Heart right ventricle (tissue), 16 donors: Measurements from ENCODE around the gene MMP25. TPM values are rescaled to one million over a fixed set of nuclear protein-coding genes. Genes with fewer than 3 reads are reported as not detected.

Experiments
- ATAC-seq, 8 donors: fragments of 200-7000 bp; cut with Tn5 transposase; one replicate each; pipeline ENCODE4 v1.9.1; 2020; ENCODE audit warnings: mild to moderate bottlenecking in 8 of 8, moderate library complexity in 8 of 8, moderate number of reproducible peaks in 1 of 8
- DNase-seq, 2 donors: peaks; one replicate each; pipeline ENCODE4 v3.0.0-alpha.2; 2020
- H3K27ac ChIP-seq, 10 donors: fragments of 200-600 bp; sonication (generic) in 2 of 10; one replicate each; pipeline versions ENCODE4 v1.5.0 to v1.8.0; 2020 to 2022; ENCODE audit warnings: mild to moderate bottlenecking in 3 of 10
- H3K27me3 ChIP-seq, 7 donors: fragments of 200-600 bp; one replicate each; pipeline ENCODE4 v1.8.0; 2021 to 2022; ENCODE audit warnings: mild to moderate bottlenecking in 2 of 7
- H3K36me3 ChIP-seq, 9 donors: fragments of 200-600 bp; sonication (generic) in 1 of 9; one replicate each; pipeline versions ENCODE4 v1.5.0 to v1.8.0; 2020 to 2022; ENCODE audit warnings: mild to moderate bottlenecking in 2 of 9
- H3K4me1 ChIP-seq, 9 donors: fragments of 200-600 bp; sonication (generic) in 1 of 9; one replicate each; pipeline versions ENCODE4 v1.5.0 to v1.8.0; 2020 to 2022; ENCODE audit warnings: mild to moderate bottlenecking in 4 of 9
- H3K4me3 ChIP-seq, 10 donors: fragments of 200-600 bp; sonication (generic) in 2 of 10; one replicate each; pipeline versions ENCODE4 v1.5.0 to v1.8.0; 2020 to 2022; ENCODE audit warnings: mild to moderate bottlenecking in 7 of 10, moderate library complexity in 2 of 10
- H3K9me3 ChIP-seq, 11 donors: fragments of 200-600 bp in 10 of 11; sonication (generic) in 2 of 11; one replicate each; pipeline versions ENCODE4 v1.5.0 to v1.8.0; 2013 to 2022; ENCODE audit warnings: mild to moderate bottlenecking in 2 of 11, control low read depth in 1 of 11, moderate library complexity in 1 of 11
- CTCF ChIP-seq, 9 donors: fragments of 200-600 bp; sonication (generic) in 2 of 9; IDR thresholded peaks; one replicate each; pipeline versions ENCODE4 v1.5.0 to v1.8.0; 2021 to 2022; ENCODE audit warnings: antibody characterized with exemption in 9 of 9, mild to moderate bottlenecking in 5 of 9, moderate library complexity in 1 of 9
- WGBS, 2 donors: extraction: QIAGEN DNeasy Blood & Tissue Kit; methylation state at CpG; one replicate each; pipeline ENCODE4 v1.1.7; 2013; ENCODE audit warnings: inconsistent platforms in 1 of 2; 5-methylcytosine and 5-hydroxymethylcytosine counted together
- intact Hi-C, 10 donors: fragments of 100-400 bp; cut with DNase I; formaldehyde crosslinking; loops; one replicate each; pipeline versions ENCODE4 v1.11.1 to v1.14.2; 2022
- polyA plus RNA-seq, 2 donors: library from polyadenylated mRNA; stranded (reverse); fragments of 200-250 nt; gene quantifications; one replicate each; pipeline ENCODE4 v1.2.3, GENCODE V29; 2013
- total RNA-seq, 10 donors: library from RNA; stranded (reverse); fragmentation: NEBNext Ultra II Directional in 3 of 10; extraction: Animal tissue kit (Norgen Biotek cat#: 25700) in 3 of 10; gene quantifications; one replicate each; pipeline versions ENCODE4 v1.2.1 to v1.2.4, GENCODE V29; 2021 to 2023
- donor health status: Arrhythmogenic right ventricular cardiomyopathy.
- donor health status: ischemic (EF 13 %, LVEDD 7.1; RV severe dilation, severe dysfunction).
- donor health status: healthy with polysubstance abuse.
- donor health status: DM: no; HTN: yes; CAD: no.
- donor health status: DM: no; HTN: no; CAD: no.
- donor health status: ischemic (EF 25% LVEDD 6.9; RV normal size, moderate dysfunction).
- donor health status: ischemic (EF 25% LVEDD 5.7; RV mildly dilated, moderate dysfunction).
- donor health status: healthy.
- donor health status: DM: yes; HTN: yes; CAD: no.
- donor health status: Ischemic cardiomyopathy.
- donor health status: ischemic (EF 35%, LVEDD 5.7; RV mildly dilated, moderate dysfunction).
- donor health status: nonischemic (EF 11% LVEDD 7.7; RV severe dilation, severe dysfunction).
- donor health status: DM: yes; HTN: yes; CAD: no.
- donor health status: PGD.
- donor health status: ischemic (EF 29% LVEDD 5.4; RV normal size, mild dysfunction).
- donor health status: nonischemic (EF 23%, LVEDD 6.1; RV moderate dilation, normal function).

MMP25 gene
- total and polyA plus RNA-seq, 12 donors = 0.26 to 3.9 (median 0.97) TPM

- Histone ChIP-seq H3K9me3 (no peaks in the 10 kb centered on the region), H3K4me3 (no peak overlapping the region), H3K27me3 (no peaks in the 10 kb centered on the region), H3K36me3 (peaks cover 0 to 15% (median 0%) of the 10 kb centered on the region in 9 donors), H3K4me1 (peaks cover 7 to 61% (median 22%) of the 10 kb centered on the region in 9 donors), H3K27ac (peak overlapping the region in 1 of 10 donors; percentile 31)
- DNase-seq = no peak
- intact Hi-C loops = loop anchor here in 5 of 10 donors (5.0 to 10.0 kb wide), 6 partner anchors 41 to 111 kb away; partner anchors contain the start of genes ZNF205 (in 2 of the 5) and ZSCAN10 (in 1 of the 5)
- TF ChIP-seq CTCF (IDR thresholded peaks at IDR 0.05) = no peak
- 85 to 87% methylated on average over 19 of the region's 19 CpGs for WGBS, 2 donors
- ATAC-seq = no peak
Observed at GRCh38 chr16:3056336-3057180, 10.2 kb downstream of the MMP25 start.

- DNase-seq = no peak
Observed at GRCh38 chr16:3057181-3058138, 11.1 kb downstream of the MMP25 start.

GRCh38 chr16:3058139-3059030 is 12.0 kb downstream of the MMP25 start:
- Histone ChIP-seq H3K27ac (peak overlapping the region in 9 of 10 donors; percentile 78 to 97 (median 91)), H3K27me3 (no peaks in the 10 kb centered on the region), H3K4me1 (peaks cover 7 to 71% (median 22%) of the 10 kb centered on the region in 9 donors), H3K36me3 (peaks cover 0 to 15% (median 0%) of the 10 kb centered on the region in 9 donors), H3K4me3 (peak overlapping the region; percentile 46 to 95 (median 86)), H3K9me3 (no peaks in the 10 kb centered on the region)
- DNase-seq = peak; percentile 49 to 52
- peak; percentile 5 to 41 (median 22) for ATAC-seq
- WGBS, 2 donors = 11% methylated on average over 73 to 76 of the region's 77 CpGs
- TF ChIP-seq CTCF (IDR thresholded peaks at IDR 0.05) = no peak
- intact Hi-C loops = loop anchor here in 9 of 10 donors (1.0 to 10.0 kb wide), 13 partner anchors 28 to 109 kb away; partner anchors contain the start of genes ZNF205 (in 2 of the 9) and ZSCAN10 (in 1 of the 9)

More at GRCh38 chr16:3057181-3058138, 11.1 kb downstream of the MMP25 start:
- Histone ChIP-seq H3K27ac (peak overlapping the region in 1 of 10 donors; percentile 97), H3K9me3 (no peaks in the 10 kb centered on the region), H3K27me3 (no peaks in the 10 kb centered on the region), H3K4me1 (peaks cover 7 to 70% (median 22%) of the 10 kb centered on the region in 9 donors), H3K36me3 (peaks cover 0 to 15% (median 0%) of the 10 kb centered on the region in 9 donors), H3K4me3 (peak overlapping the region in 7 of 10 donors; percentile 83 to 95 (median 93))
- ATAC-seq = no peak
- no peak for TF ChIP-seq CTCF (IDR thresholded peaks at IDR 0.05)
- intact Hi-C loops = loop anchor here in 8 of 10 donors (2.0 to 10.0 kb wide), 11 partner anchors 29 to 110 kb away; partner anchors contain the start of genes ZNF205 (in 2 of the 8) and ZSCAN10 (in 1 of the 8)
- 92% methylated on average over 22 of the region's 22 CpGs for WGBS, 2 donors
